ENCODE results near the gene MSLN.

Gene MSLN

DNA sequence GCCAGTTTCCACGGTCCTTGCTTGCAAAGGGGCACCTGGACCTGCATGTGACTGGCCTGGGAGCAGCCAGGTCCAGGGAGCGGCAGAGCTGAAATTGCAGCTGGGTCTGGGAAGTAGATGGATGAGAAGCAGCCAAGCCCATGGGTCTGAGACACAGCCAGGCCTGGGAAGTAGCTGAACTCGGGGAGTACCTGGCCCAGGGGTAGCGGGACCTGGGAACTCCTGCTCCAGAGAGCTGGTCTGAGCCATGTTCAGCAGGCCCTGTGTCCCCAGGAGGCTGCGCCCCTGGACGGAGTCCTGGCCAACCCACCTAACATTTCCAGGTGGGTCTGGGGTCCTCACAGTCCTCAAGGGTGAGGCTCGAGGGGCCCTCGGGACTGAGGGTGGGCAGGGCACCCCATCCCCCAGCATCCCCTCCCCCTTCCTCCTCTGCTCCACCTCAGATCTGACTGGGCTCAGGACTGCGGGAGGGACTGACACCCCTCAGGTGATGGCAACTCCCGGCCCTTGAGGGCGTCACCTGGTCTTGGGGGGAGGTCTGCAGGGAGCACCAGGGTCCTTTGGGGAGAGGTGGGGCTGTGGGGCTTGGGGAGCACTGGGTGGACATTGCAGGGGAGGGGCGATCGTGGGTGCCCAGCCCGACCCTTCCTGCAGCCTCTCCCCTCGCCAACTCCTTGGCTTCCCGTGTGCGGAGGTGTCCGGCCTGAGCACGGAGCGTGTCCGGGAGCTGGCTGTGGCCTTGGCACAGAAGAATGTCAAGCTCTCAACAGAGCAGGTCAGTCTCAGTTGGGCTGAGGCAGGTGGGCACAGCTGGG lies 3.0 kb downstream of the MSLN start:
- no peak overlapping the region for H3K4me2 ChIP-seq (ENCODE audit: low read length)
- peaks cover 4% of the 10 kb centered on the region for H3K9me3 ChIP-seq (ENCODE audit: insufficient read depth, low read depth, low read length)
- H3K9ac ChIP-seq (ENCODE audit: low read length), result no peak overlapping the region
- peaks cover 3% of the 10 kb centered on the region for H3K79me1 ChIP-seq (ENCODE audit: low read length)
- no CpG with 5 or more reads among the region's 21 CpGs for WGBS (ENCODE audit: extremely low coverage, insufficient coverage, insufficient read length)
- no peaks in the 10 kb centered on the region for H3K36me3 ChIP-seq (ENCODE audit: control insufficient read depth in 1 of 2, insufficient read depth in 2 of 2, low read length in 2 of 2)
- no peak overlapping the region for H3K23ac ChIP-seq (ENCODE audit: low read length)
- peaks cover 12% of the 10 kb centered on the region in 2 experiments for H3K4me1 ChIP-seq (ENCODE audit: control insufficient read depth in 1 of 2, insufficient read depth in 2 of 2, low read length in 2 of 2)
- no peak overlapping the region for H2BK5ac ChIP-seq (ENCODE audit: low read depth, low read length, poor library complexity)
- H3K4me3 ChIP-seq (ENCODE audit: low read depth, low read length), result peak overlapping the region; percentile 14
- H3K14ac ChIP-seq (ENCODE audit: low read length), result no peak overlapping the region
- no peak overlapping the region for H3K27ac ChIP-seq (ENCODE audit: low read depth, low read length)
- no peak overlapping the region for H2BK12ac ChIP-seq (ENCODE audit: low read length)
- H3K27me3 ChIP-seq (ENCODE audit: insufficient read depth, low read length), result no peaks in the 10 kb centered on the region
- H3K4ac ChIP-seq (ENCODE audit: low read depth, low read length), result no peak overlapping the region
- DNase-seq, result no peak
- no peaks in the 10 kb centered on the region for H3K79me2 ChIP-seq (ENCODE audit: control insufficient read depth, insufficient read depth, low read length, poor library complexity)
- H2AK5ac ChIP-seq (ENCODE audit: low read length), result no peak overlapping the region
- H2AFZ ChIP-seq (ENCODE audit: insufficient read depth, low read length, poor library complexity), result no peak overlapping the region
- no peak overlapping the region for H3K18ac ChIP-seq (ENCODE audit: low read length)
- no peak overlapping the region for H4K8ac ChIP-seq (ENCODE audit: low read depth, low read length)
- no peak overlapping the region for H4K12ac ChIP-seq (ENCODE audit: low read depth, low read length)
- no peak overlapping the region for H2BK120ac ChIP-seq (ENCODE audit: insufficient read depth, low read length, poor library complexity)
- H4K91ac ChIP-seq (ENCODE audit: low read depth, low read length), result no peak overlapping the region

DNA sequence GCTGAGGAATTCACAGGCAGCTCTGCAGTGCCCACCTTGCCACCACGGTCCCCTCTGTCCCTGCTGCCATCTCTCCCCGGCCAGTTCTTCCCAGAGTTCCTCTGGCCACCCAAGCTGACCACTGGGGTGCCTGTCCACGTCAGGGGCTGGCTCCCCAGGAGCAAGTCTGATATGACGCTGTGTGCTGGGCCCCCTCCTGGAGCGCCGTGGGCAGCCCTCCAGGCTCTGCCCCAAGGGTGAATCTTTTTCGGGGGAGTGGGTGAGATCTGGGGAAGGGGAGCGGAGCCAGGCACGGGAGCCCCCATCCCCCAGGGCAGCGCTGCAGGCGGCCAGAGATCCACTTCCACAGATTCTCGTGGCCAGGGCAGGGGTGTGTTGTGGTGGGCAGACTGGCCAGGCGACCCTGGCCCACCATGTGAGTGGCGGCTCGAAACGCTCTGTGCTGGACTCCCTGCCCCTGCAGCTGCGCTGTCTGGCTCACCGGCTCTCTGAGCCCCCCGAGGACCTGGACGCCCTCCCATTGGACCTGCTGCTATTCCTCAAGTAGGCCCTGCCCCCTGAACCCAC lies 3.7 kb downstream of the MSLN start:
- H3K18ac ChIP-seq (ENCODE audit: low read length), result no peak overlapping the region
- WGBS (ENCODE audit: extremely low coverage, insufficient coverage, insufficient read length), result no CpG with 5 or more reads among the region's 20 CpGs
- H3K36me3 ChIP-seq (ENCODE audit: control insufficient read depth in 1 of 2, insufficient read depth in 2 of 2, low read length in 2 of 2), result no peaks in the 10 kb centered on the region
- H3K14ac ChIP-seq (ENCODE audit: low read length), result no peak overlapping the region
- no peak overlapping the region for H4K8ac ChIP-seq (ENCODE audit: low read depth, low read length)
- H3K27ac ChIP-seq (ENCODE audit: low read depth, low read length), result no peak overlapping the region
- H3K4me1 ChIP-seq (ENCODE audit: control insufficient read depth in 1 of 2, insufficient read depth in 2 of 2, low read length in 2 of 2), result peaks cover 12% of the 10 kb centered on the region in 2 experiments
- no peak for DNase-seq
- no peak overlapping the region for H3K23ac ChIP-seq (ENCODE audit: low read length)
- H3K27me3 ChIP-seq (ENCODE audit: insufficient read depth, low read length), result no peaks in the 10 kb centered on the region
- no peak overlapping the region for H3K4ac ChIP-seq (ENCODE audit: low read depth, low read length)
- peaks cover 4% of the 10 kb centered on the region for H3K9me3 ChIP-seq (ENCODE audit: insufficient read depth, low read depth, low read length)
- no peak overlapping the region for H2BK12ac ChIP-seq (ENCODE audit: low read length)
- no peak overlapping the region for H3K9ac ChIP-seq (ENCODE audit: low read length)
- no peak overlapping the region for H2BK5ac ChIP-seq (ENCODE audit: low read depth, low read length, poor library complexity)
- no peak overlapping the region for H2BK120ac ChIP-seq (ENCODE audit: insufficient read depth, low read length, poor library complexity)
- no peak overlapping the region for H2AK5ac ChIP-seq (ENCODE audit: low read length)
- no peaks in the 10 kb centered on the region for H3K79me2 ChIP-seq (ENCODE audit: control insufficient read depth, insufficient read depth, low read length, poor library complexity)
- H3K79me1 ChIP-seq (ENCODE audit: low read length), result peaks cover 1% of the 10 kb centered on the region
- no peak overlapping the region for H3K4me2 ChIP-seq (ENCODE audit: low read length)
- H4K12ac ChIP-seq (ENCODE audit: low read depth, low read length), result no peak overlapping the region
- H2AFZ ChIP-seq (ENCODE audit: insufficient read depth, low read length, poor library complexity), result no peak overlapping the region
- H3K4me3 ChIP-seq (ENCODE audit: low read depth, low read length), result no peak overlapping the region
- H4K91ac ChIP-seq (ENCODE audit: low read depth, low read length), result no peak overlapping the region

DNA sequence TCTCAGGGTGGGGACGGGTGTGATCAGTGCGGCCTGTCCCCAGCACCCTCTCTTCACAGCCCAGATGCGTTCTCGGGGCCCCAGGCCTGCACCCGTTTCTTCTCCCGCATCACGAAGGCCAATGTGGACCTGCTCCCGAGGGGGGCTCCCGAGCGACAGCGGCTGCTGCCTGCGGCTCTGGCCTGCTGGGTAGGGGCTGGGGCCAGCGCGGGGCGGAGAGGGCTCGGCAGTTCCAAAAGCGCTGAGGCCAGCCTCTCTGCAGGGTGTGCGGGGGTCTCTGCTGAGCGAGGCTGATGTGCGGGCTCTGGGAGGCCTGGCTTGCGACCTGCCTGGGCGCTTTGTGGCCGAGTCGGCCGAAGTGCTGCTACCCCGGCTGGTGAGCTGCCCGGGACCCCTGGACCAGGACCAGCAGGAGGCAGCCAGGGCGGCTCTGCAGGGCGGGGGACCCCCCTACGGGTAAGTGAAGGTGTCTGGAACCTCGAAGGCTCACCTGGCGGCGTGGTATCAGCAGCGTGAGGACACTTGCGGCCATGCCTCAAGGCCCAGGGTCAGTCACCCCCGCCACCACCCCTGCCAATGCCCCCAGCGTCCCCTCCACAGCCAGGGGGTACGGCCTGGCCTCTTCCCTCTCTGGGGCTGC lies 4.4 kb downstream of the MSLN start:
- no peak overlapping the region for H3K4me2 ChIP-seq (ENCODE audit: low read length)
- H3K4me1 ChIP-seq (ENCODE audit: control insufficient read depth in 1 of 2, insufficient read depth in 2 of 2, low read length in 2 of 2), result peaks cover 7 to 9% of the 10 kb centered on the region in 2 experiments
- no peak overlapping the region for H3K18ac ChIP-seq (ENCODE audit: low read length)
- no peaks in the 10 kb centered on the region for H3K79me1 ChIP-seq (ENCODE audit: low read length)
- peaks cover 4% of the 10 kb centered on the region for H3K9me3 ChIP-seq (ENCODE audit: insufficient read depth, low read depth, low read length)
- WGBS (ENCODE audit: extremely low coverage, insufficient coverage, insufficient read length), result no CpG with 5 or more reads among the region's 38 CpGs
- no peak overlapping the region for H4K12ac ChIP-seq (ENCODE audit: low read depth, low read length)
- no peak for DNase-seq
- H3K36me3 ChIP-seq (ENCODE audit: control insufficient read depth in 1 of 2, insufficient read depth in 2 of 2, low read length in 2 of 2), result no peaks in the 10 kb centered on the region
- no peak overlapping the region for H2BK5ac ChIP-seq (ENCODE audit: low read depth, low read length, poor library complexity)
- H4K91ac ChIP-seq (ENCODE audit: low read depth, low read length), result no peak overlapping the region
- no peak overlapping the region for H2AFZ ChIP-seq (ENCODE audit: insufficient read depth, low read length, poor library complexity)
- H2AK5ac ChIP-seq (ENCODE audit: low read length), result no peak overlapping the region
- H3K9ac ChIP-seq (ENCODE audit: low read length), result no peak overlapping the region
- no peaks in the 10 kb centered on the region for H3K79me2 ChIP-seq (ENCODE audit: control insufficient read depth, insufficient read depth, low read length, poor library complexity)
- no peaks in the 10 kb centered on the region for H3K27me3 ChIP-seq (ENCODE audit: insufficient read depth, low read length)
- H4K8ac ChIP-seq (ENCODE audit: low read depth, low read length), result no peak overlapping the region
- no peak overlapping the region for H3K14ac ChIP-seq (ENCODE audit: low read length)
- no peak overlapping the region for H3K4me3 ChIP-seq (ENCODE audit: low read depth, low read length)
- H3K23ac ChIP-seq (ENCODE audit: low read length), result no peak overlapping the region
- H2BK120ac ChIP-seq (ENCODE audit: insufficient read depth, low read length, poor library complexity), result no peak overlapping the region
- no peak overlapping the region for H3K4ac ChIP-seq (ENCODE audit: low read depth, low read length)
- H3K27ac ChIP-seq (ENCODE audit: low read depth, low read length), result no peak overlapping the region
- H2BK12ac ChIP-seq (ENCODE audit: low read length), result no peak overlapping the region

DNA sequence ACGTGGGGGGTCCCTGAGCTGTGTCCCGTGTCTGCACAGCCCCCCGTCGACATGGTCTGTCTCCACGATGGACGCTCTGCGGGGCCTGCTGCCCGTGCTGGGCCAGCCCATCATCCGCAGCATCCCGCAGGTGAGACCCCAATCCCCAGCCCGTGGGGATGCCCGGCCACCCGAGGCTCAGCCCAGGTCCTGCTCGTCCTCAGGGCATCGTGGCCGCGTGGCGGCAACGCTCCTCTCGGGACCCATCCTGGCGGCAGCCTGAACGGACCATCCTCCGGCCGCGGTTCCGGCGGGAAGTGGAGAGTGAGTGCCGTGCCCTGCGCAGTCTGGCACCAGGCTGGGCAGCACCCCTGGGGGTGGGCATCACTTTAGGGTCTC lies 4.9 kb downstream of the MSLN start:
- Histone ChIP-seq H2AFZ (ENCODE audit: insufficient read depth, low read length, poor library complexity) (no peak overlapping the region), H2AK5ac (ENCODE audit: low read length) (no peak overlapping the region), H3K79me1 (ENCODE audit: low read length) (no peaks in the 10 kb centered on the region), H2BK12ac (ENCODE audit: low read length) (no peak overlapping the region), H3K23ac (ENCODE audit: low read length) (no peak overlapping the region), H3K27me3 (ENCODE audit: insufficient read depth, low read length) (no peaks in the 10 kb centered on the region), H3K4me1 (ENCODE audit: control insufficient read depth in 1 of 2, insufficient read depth in 2 of 2, low read length in 2 of 2) (peaks cover 2 to 4% of the 10 kb centered on the region in 2 experiments), H4K12ac (ENCODE audit: low read depth, low read length) (no peak overlapping the region), H3K79me2 (ENCODE audit: control insufficient read depth, insufficient read depth, low read length, poor library complexity) (no peaks in the 10 kb centered on the region), H3K18ac (ENCODE audit: low read length) (no peak overlapping the region), H3K36me3 (ENCODE audit: control insufficient read depth in 1 of 2, insufficient read depth in 2 of 2, low read length in 2 of 2) (no peaks in the 10 kb centered on the region), H4K91ac (ENCODE audit: low read depth, low read length) (no peak overlapping the region), H3K14ac (ENCODE audit: low read length) (no peak overlapping the region), H2BK5ac (ENCODE audit: low read depth, low read length, poor library complexity) (no peak overlapping the region), H3K4me3 (ENCODE audit: low read depth, low read length) (no peak overlapping the region), H3K27ac (ENCODE audit: low read depth, low read length) (no peak overlapping the region), H3K9ac (ENCODE audit: low read length) (no peak overlapping the region), H3K4me2 (ENCODE audit: low read length) (no peak overlapping the region), H3K4ac (ENCODE audit: low read depth, low read length) (no peak overlapping the region), H3K9me3 (ENCODE audit: insufficient read depth, low read depth, low read length) (peaks cover 4% of the 10 kb centered on the region), H4K8ac (ENCODE audit: low read depth, low read length) (no peak overlapping the region), H2BK120ac (ENCODE audit: insufficient read depth, low read length, poor library complexity) (no peak overlapping the region)
- no peak for DNase-seq
- no CpG with 5 or more reads among the region's 29 CpGs for WGBS (ENCODE audit: extremely low coverage, insufficient coverage, insufficient read length)

Measured in trophoblast cell (in vitro differentiated cells and primary cell).